Measurements from ENCODE around the gene ARHGAP21.
"Not testable (repeated sequence)": the region's sequence is repeated elsewhere in the genome, so short reads cannot be mapped to it uniquely, and the experiment has no call there.

Gene ARHGAP21

DNA sequence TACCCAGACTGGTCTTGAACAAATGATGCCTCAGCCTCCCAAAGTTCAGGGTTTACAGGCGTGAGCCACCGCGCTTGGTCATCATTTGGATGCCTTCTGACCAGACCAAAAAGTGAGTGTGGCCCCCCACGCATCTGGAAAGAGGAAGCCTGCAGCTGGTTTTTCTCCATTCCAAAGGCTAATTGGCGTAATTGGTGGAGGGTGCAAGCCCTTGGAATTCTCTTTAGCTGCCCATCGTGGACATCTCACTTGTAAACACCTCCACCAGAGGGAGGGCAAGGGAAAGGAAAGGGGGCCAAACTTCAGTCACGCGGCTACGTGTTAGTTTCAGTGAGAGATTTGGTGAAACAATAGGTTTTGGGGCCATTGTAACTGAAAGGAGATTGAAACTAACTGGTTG lies 4.1 kb upstream of the ARHGAP21 start:
- peaks cover 5% of the 10 kb centered on the region in 2 experiments for H3K4me1 ChIP-seq (ENCODE audit: control insufficient read depth in 1 of 2, insufficient read depth in 2 of 2, low read length in 2 of 2)
- no peak overlapping the region for H3K27ac ChIP-seq (ENCODE audit: low read depth, low read length)
- no CpG with 5 or more reads among the region's 9 CpGs for WGBS (ENCODE audit: extremely low coverage, insufficient coverage, insufficient read length)
- DNase-seq = peak; percentile 73 to 81
- H3K79me2 ChIP-seq (ENCODE audit: control insufficient read depth, insufficient read depth, low read length, poor library complexity) = peaks cover 10% of the 10 kb centered on the region
- no peak overlapping the region for H3K4ac ChIP-seq (ENCODE audit: low read depth, low read length)
- H3K14ac ChIP-seq (ENCODE audit: low read length) = no peak overlapping the region
- no peak overlapping the region for H3K18ac ChIP-seq (ENCODE audit: low read length)
- no peak overlapping the region for H2BK12ac ChIP-seq (ENCODE audit: low read length)
- no peak overlapping the region for H4K12ac ChIP-seq (ENCODE audit: low read depth, low read length)
- no peak overlapping the region for H2BK120ac ChIP-seq (ENCODE audit: insufficient read depth, low read length, poor library complexity)
- no peak overlapping the region for H2BK5ac ChIP-seq (ENCODE audit: low read depth, low read length, poor library complexity)
- H3K4me3 ChIP-seq (ENCODE audit: low read depth, low read length) = no peak overlapping the region
- H3K79me1 ChIP-seq (ENCODE audit: low read length) = peaks cover 17% of the 10 kb centered on the region
- H3K9ac ChIP-seq (ENCODE audit: low read length) = no peak overlapping the region
- no peak overlapping the region for H4K8ac ChIP-seq (ENCODE audit: low read depth, low read length)
- H4K91ac ChIP-seq (ENCODE audit: low read depth, low read length) = no peak overlapping the region
- no peaks in the 10 kb centered on the region for H3K27me3 ChIP-seq (ENCODE audit: insufficient read depth, low read length)
- no peaks in the 10 kb centered on the region for H3K9me3 ChIP-seq (ENCODE audit: insufficient read depth, low read depth, low read length)
- H3K23ac ChIP-seq (ENCODE audit: low read length) = no peak overlapping the region
- peak overlapping the region; percentile 35 for H3K4me2 ChIP-seq (ENCODE audit: low read length)
- H2AFZ ChIP-seq (ENCODE audit: insufficient read depth, low read length, poor library complexity) = no peak overlapping the region
- no peaks in the 10 kb centered on the region for H3K36me3 ChIP-seq (ENCODE audit: control insufficient read depth in 1 of 2, insufficient read depth in 2 of 2, low read length in 2 of 2)
- H2AK5ac ChIP-seq (ENCODE audit: low read length) = no peak overlapping the region

- Histone ChIP-seq H4K8ac (ENCODE audit: low read depth, low read length) (no peak overlapping the region), H3K4ac (ENCODE audit: low read depth, low read length) (no peak overlapping the region), H3K4me3 (ENCODE audit: low read depth, low read length) (no peak overlapping the region), H3K4me2 (ENCODE audit: low read length) (no peak overlapping the region), H3K27me3 (ENCODE audit: insufficient read depth, low read length) (no peaks in the 10 kb centered on the region), H4K91ac (ENCODE audit: low read depth, low read length) (no peak overlapping the region), H2BK120ac (ENCODE audit: insufficient read depth, low read length, poor library complexity) (no peak overlapping the region), H4K12ac (ENCODE audit: low read depth, low read length) (no peak overlapping the region), H3K18ac (ENCODE audit: low read length) (no peak overlapping the region), H3K4me1 (ENCODE audit: control insufficient read depth in 1 of 2, insufficient read depth in 2 of 2, low read length in 2 of 2) (peaks cover 7 to 8% of the 10 kb centered on the region in 2 experiments), H2AK5ac (ENCODE audit: low read length) (no peak overlapping the region), H3K79me1 (ENCODE audit: low read length) (peaks cover 23% of the 10 kb centered on the region), H3K79me2 (ENCODE audit: control insufficient read depth, insufficient read depth, low read length, poor library complexity) (peaks cover 18% of the 10 kb centered on the region), H2AFZ (ENCODE audit: insufficient read depth, low read length, poor library complexity) (no peak overlapping the region), H3K27ac (ENCODE audit: low read depth, low read length) (no peak overlapping the region), H2BK5ac (ENCODE audit: low read depth, low read length, poor library complexity) (no peak overlapping the region), H2BK12ac (ENCODE audit: low read length) (no peak overlapping the region), H3K14ac (ENCODE audit: low read length) (no peak overlapping the region), H3K23ac (ENCODE audit: low read length) (no peak overlapping the region), H3K36me3 (ENCODE audit: control insufficient read depth in 1 of 2, insufficient read depth in 2 of 2, low read length in 2 of 2) (peaks cover 0 to 2% of the 10 kb centered on the region in 2 experiments), H3K9me3 (ENCODE audit: insufficient read depth, low read depth, low read length) (no peaks in the 10 kb centered on the region), H3K9ac (ENCODE audit: low read length) (no peak overlapping the region)
- DNase-seq = no peak
- WGBS (ENCODE audit: extremely low coverage, insufficient coverage, insufficient read length) = no CpG with 5 or more reads among the region's 5 CpGs
Observed at GRCh38 chr10:24726626-24727025, 2.9 kb upstream of the ARHGAP21 start.

DNA sequence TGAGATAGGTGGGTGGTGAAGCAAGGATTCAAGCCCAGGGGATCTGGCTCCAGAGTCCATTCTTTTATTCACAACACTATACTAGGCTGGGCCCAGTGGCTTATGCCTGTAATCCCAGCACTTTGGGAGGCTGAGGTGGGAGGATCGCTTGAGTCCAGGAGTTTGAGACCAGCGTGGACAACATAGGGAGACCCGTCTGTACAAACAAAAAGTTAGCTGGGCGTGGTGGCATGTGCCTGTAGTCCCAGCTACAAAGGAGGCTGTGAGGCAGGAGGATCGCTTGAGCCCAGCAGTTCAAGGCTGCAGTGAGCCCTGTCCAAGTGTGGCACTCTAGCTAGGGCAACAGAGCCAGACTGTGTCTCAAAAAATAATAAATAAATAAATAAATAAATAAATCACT lies 2.3 kb upstream of the ARHGAP21 start:
- H3K9me3 ChIP-seq (ENCODE audit: insufficient read depth, low read depth, low read length); H3K14ac ChIP-seq (ENCODE audit: low read length); H3K4me2 ChIP-seq (ENCODE audit: low read length); H3K36me3 ChIP-seq (ENCODE audit: control insufficient read depth in 1 of 2, insufficient read depth in 2 of 2, low read length in 2 of 2); H2BK120ac ChIP-seq (ENCODE audit: insufficient read depth, low read length, poor library complexity); H3K18ac ChIP-seq (ENCODE audit: low read length); H2AK5ac ChIP-seq (ENCODE audit: low read length); H3K27ac ChIP-seq (ENCODE audit: low read depth, low read length); H2BK12ac ChIP-seq (ENCODE audit: low read length); H4K12ac ChIP-seq (ENCODE audit: low read depth, low read length); H2AFZ ChIP-seq (ENCODE audit: insufficient read depth, low read length, poor library complexity); H3K4me3 ChIP-seq (ENCODE audit: low read depth, low read length); H3K27me3 ChIP-seq (ENCODE audit: insufficient read depth, low read length); H4K8ac ChIP-seq (ENCODE audit: low read depth, low read length); H3K4ac ChIP-seq (ENCODE audit: low read depth, low read length); H3K9ac ChIP-seq (ENCODE audit: low read length); H2BK5ac ChIP-seq (ENCODE audit: low read depth, low read length, poor library complexity); H3K23ac ChIP-seq (ENCODE audit: low read length); H4K91ac ChIP-seq (ENCODE audit: low read depth, low read length); DNase-seq: not testable (repeated sequence)
- WGBS (ENCODE audit: extremely low coverage, insufficient coverage, insufficient read length) = no CpG with 5 or more reads among the region's 5 CpGs
- Histone ChIP-seq H3K79me2 (ENCODE audit: control insufficient read depth, insufficient read depth, low read length, poor library complexity) (peaks cover 23% of the 10 kb centered on the region), H3K4me1 (ENCODE audit: control insufficient read depth in 1 of 2, insufficient read depth in 2 of 2, low read length in 2 of 2) (peaks cover 10 to 13% of the 10 kb centered on the region in 2 experiments), H3K79me1 (ENCODE audit: low read length) (peaks cover 24% of the 10 kb centered on the region)

- H2AK5ac ChIP-seq (ENCODE audit: low read length) = peak overlapping the region; percentile 9
- no CpG with 5 or more reads among the region's 52 CpGs for WGBS (ENCODE audit: extremely low coverage, insufficient coverage, insufficient read length)
- peak overlapping the region; percentile 92 for H3K14ac ChIP-seq (ENCODE audit: low read length)
Observed at GRCh38 chr10:24724381-24725228, 918 bp upstream of the ARHGAP21 start.

More at GRCh38 chr10:24724381-24725228, 918 bp upstream of the ARHGAP21 start:
- peak overlapping the region; percentile 96 for H3K4ac ChIP-seq (ENCODE audit: low read depth, low read length)
- H3K4me2 ChIP-seq (ENCODE audit: low read length) = peak overlapping the region; percentile 90
- peak overlapping the region; percentile 71 for H2AFZ ChIP-seq (ENCODE audit: insufficient read depth, low read length, poor library complexity)
- H3K9ac ChIP-seq (ENCODE audit: low read length) = peak overlapping the region; percentile 93
- peak overlapping the region; percentile 86 for H4K91ac ChIP-seq (ENCODE audit: low read depth, low read length)
- H3K79me2 ChIP-seq (ENCODE audit: control insufficient read depth, insufficient read depth, low read length, poor library complexity) = peaks cover 25% of the 10 kb centered on the region
- H2BK120ac ChIP-seq (ENCODE audit: insufficient read depth, low read length, poor library complexity) = peak overlapping the region; percentile 83
- peaks cover 10 to 14% of the 10 kb centered on the region in 2 experiments for H3K4me1 ChIP-seq (ENCODE audit: control insufficient read depth in 1 of 2, insufficient read depth in 2 of 2, low read length in 2 of 2)
- H4K12ac ChIP-seq (ENCODE audit: low read depth, low read length) = peak overlapping the region; percentile 83
- DNase-seq = peak; percentile 96 to 99
- H3K18ac ChIP-seq (ENCODE audit: low read length) = peak overlapping the region; percentile 88
- H3K27me3 ChIP-seq (ENCODE audit: insufficient read depth, low read length) = no peaks in the 10 kb centered on the region
- H3K27ac ChIP-seq (ENCODE audit: low read depth, low read length) = peak overlapping the region; percentile 82
- H2BK12ac ChIP-seq (ENCODE audit: low read length) = peak overlapping the region; percentile 36
- H3K9me3 ChIP-seq (ENCODE audit: insufficient read depth, low read depth, low read length) = no peaks in the 10 kb centered on the region
- H3K4me3 ChIP-seq (ENCODE audit: low read depth, low read length) = peak overlapping the region; percentile 82
- peak overlapping the region; percentile 90 for H2BK5ac ChIP-seq (ENCODE audit: low read depth, low read length, poor library complexity)
- peak overlapping the region; percentile 44 for H3K23ac ChIP-seq (ENCODE audit: low read length)
- H4K8ac ChIP-seq (ENCODE audit: low read depth, low read length) = peak overlapping the region; percentile 84
- peaks cover 3 to 5% of the 10 kb centered on the region in 2 experiments for H3K36me3 ChIP-seq (ENCODE audit: control insufficient read depth in 1 of 2, insufficient read depth in 2 of 2, low read length in 2 of 2)
- H3K79me1 ChIP-seq (ENCODE audit: low read length) = peaks cover 24% of the 10 kb centered on the region
